CD4-positive, alpha-beta T cell treated with Interleukin-2 at 100 ng/mL for 4 hours (primary cell): ENCODE results near the gene SIX4.

Source experiments
- DNase-seq: peaks from one replicate; pipeline ENCODE4 v3.0.0-alpha.2; 2020; ENCODE audit warnings: low spot score

The SIX4 gene

GRCh38 chr14:60722107-60722356, 2.1 kb downstream of the SIX4 start:
- DNase-seq, result no peak

DNA sequence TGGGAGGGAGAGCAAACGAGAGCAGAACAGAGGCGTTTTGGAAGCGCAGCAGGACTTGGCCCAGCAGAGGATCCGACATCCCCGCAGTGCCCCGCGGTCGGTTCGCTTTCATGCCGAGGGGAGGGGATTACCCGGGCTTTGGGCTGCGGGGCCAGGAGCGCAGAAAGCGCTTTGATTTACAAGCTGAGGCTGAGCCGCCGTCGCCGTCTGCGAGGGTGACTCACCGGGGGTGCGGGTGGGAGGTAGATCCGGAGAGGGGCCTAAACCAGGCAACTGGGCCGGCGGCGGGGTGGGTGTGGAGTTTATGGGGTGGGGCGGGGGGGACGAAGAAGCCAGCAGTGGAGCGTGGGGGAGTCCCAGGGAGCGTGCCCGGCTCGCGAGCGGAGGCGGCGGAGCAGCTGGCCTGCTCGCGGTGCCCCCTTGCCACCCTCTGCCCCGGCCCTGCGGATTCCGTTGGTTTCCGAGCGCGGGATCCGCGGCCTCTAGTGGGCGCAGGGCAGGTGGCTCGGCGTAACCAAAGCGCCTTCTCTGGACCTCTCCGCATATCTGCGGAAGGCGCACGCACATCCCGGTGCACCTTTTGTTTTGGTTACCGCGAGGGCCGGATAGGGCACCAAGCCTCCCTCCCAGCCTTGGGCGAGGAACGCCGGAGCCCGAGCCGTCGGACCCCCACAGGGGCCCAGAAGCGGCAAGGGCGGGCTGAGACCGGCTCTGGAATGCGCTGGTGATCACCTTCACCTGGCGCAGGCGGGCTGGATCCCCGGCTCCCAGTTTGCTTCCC, 2.6 kb downstream of the SIX4 start:
- DNase-seq, result peak; percentile 40

DNA sequence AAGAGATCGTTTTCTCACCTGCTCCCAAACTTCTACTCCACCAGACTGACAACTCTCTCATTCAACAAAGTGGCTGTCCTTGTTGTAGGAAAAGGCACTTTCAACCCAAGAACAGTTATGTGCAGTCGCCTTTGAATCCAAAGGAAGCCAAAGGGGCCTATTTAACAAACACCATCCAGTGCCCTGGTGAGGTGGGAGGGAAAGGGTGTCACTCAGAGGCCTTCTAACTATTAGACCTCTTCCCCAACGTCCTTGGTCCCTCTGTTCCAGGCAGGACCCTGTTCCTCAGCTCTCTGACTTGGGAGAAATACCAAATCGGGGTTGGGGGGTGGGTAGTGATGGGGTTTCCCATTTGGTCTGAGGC, 3.2 kb downstream of the SIX4 start:
- DNase-seq, result no peak

- DNase-seq, result no peak
These were observed 3.8 kb downstream of the SIX4 start for GRCh38 chr14:60720391-60720790.

GRCh38 chr14:60713513-60713912, 10.6 kb downstream of the SIX4 start:
- no peak for DNase-seq

DNA sequence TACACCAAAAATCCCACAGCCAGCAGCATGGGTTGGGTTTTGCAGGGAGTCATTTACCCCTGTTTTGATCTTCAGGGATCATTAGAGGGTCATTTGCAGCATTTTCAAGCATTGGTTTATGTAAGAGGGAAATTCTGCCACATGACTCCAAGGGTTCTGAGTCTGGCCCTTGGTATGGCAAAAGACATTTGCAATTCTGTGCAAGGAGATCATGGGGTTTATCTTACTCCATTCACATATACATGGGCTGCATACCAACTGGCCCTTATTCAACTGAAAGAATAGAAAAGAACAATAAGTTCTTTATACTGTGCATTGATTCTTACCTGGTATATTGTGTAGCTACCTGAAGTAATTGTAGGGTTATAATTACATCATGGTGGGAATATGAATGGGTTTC, 13.7 kb downstream of the SIX4 start:
- no peak for DNase-seq

- no peak for DNase-seq
These were observed 16.3 kb downstream of the SIX4 start for GRCh38 chr14:60707858-60708257.

- DNase-seq, result no peak
These were observed 19.1 kb downstream of the SIX4 start for GRCh38 chr14:60705100-60705499.

- DNase-seq, result no peak
These were observed 23.6 kb downstream of the SIX4 start for GRCh38 chr14:60700598-60700997.

GRCh38 chr14:60695327-60695726, 28.8 kb downstream of the SIX4 start:
- no peak for DNase-seq

- no peak for DNase-seq
These were observed 32.6 kb downstream of the SIX4 start for GRCh38 chr14:60691383-60692113.

DNA sequence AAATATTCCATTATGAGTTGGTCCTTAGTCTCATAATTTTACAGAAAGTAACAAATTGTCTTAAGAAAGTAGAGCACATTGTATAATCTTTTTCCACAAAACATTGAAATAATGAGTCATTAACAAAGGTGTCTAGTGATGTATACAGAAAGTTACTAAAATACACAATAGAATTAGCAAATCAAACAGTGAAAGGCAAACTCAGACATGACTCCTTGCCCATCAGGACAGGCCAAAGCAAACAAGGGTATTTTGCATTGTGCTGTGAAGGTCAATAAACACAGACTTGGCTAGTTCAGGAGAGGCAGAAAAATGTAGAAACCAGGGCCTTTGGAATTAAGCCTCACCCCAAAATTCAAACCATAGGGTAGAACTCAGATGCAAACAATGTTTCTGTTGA, 37.3 kb downstream of the SIX4 start:
- no peak for DNase-seq

- no peak for DNase-seq
These were observed 39.9 kb downstream of the SIX4 start for GRCh38 chr14:60684203-60684602.

DNA sequence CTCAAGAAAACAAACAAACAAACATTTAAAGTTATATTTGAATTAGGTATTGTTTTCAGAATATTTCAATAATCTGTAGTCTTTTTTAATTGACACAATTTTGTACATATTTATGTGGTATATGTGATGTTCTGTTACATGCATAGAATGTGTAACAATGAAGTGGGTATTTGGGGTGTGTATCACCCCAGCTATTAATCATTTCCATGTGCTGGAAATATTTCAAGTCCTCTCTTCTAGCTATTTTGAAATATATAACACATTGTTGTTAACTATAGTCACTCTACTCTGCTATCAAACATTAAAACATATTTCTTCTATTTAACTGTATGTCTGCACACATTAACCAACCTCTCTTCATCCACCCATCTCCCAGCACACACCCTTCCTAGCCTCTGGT, 42.9 kb downstream of the SIX4 start:
- no peak for DNase-seq

DNA sequence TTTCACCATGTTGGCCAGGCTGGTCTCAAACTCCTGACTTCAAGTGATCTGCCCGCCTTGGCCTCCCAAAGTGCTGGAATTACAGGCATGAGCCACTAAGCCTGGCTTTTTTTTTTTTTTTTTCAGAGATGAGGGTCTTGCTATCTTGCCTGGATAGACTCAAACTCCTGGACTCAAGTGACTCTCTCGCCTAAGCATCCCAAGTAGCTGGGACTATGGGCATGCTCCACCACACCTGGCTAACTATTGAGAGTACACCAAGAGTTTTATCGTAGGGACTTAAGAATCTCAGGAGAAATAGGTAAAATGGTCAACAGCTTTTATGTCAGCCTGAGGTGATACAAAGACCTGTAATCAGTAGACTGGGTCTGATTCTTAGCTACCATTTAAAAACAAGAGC, 43.6 kb downstream of the SIX4 start:
- no peak for DNase-seq

GRCh38 chr14:60679566-60680258, 44.4 kb downstream of the SIX4 start:
- no peak for DNase-seq

DNA sequence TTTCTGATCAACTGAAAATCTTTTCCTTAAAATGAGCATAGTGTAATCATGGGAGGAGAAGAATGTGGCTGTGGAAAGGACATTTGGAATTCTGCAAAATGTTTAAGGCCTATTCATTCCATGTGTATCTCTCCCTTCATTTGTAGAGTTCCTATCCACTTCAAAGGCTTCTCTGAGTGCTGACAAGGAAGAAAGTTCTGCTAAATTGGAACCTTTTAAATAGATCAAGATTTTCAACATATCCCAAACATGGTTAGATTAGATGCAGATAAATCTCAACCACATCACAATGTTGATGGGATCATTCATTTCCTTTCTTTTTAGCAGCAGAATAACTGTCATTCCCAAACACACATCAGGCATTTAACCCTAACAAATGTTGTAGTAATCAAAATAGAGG, 46.5 kb downstream of the SIX4 start:
- DNase-seq, result no peak

GRCh38 chr14:60670989-60671388, 53.2 kb downstream of the SIX4 start:
- no peak for DNase-seq

GRCh38 chr14:60668431-60669112, 55.6 kb downstream of the SIX4 start:
- DNase-seq, result no peak

- DNase-seq, result no peak
These were observed 59.0 kb downstream of the SIX4 start for GRCh38 chr14:60665177-60665550.

- no peak for DNase-seq
These were observed 61.2 kb downstream of the SIX4 start for GRCh38 chr14:60662982-60663381.

DNA sequence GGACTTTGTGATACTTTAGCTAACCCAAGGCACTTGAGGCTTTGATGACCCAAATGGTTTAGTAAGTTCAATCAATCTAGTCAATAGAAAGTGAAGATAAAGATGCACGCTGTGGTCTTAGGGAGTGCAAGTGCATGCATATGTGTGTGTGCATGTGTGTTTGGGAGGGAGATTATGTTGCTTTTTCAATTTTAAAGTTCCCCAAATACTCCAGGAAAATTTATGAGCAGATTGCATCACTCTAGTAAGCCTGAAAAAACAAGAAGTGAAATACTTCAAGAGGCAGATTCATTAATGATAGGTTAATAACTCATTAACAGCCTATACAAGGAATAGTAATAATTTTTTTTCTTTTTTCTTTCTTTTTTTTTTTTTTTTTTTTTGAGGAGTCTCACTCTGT, 62.4 kb downstream of the SIX4 start:
- no peak for DNase-seq
